NOMO-1 (cell line): ENCODE measurements around the gene PCDHA1.

ENCODE experiments used
- DNase-seq, 2 experiments: peaks; one replicate each; lab custom pipeline; 2025; ENCODE audit not compliant: unreplicated experiment in 2 of 2; lab: John Stamatoyannopoulos, UW

The PCDHA1 gene

GRCh38 chr5:141032626-141033025, 246.7 kb downstream of the PCDHA1 start:
- DNase-seq: no peak

GRCh38 chr5:141039061-141039460, 253.1 kb downstream of the PCDHA1 start:
- no peak for DNase-seq

GRCh38 chr5:141039517-141039916, 253.6 kb downstream of the PCDHA1 start:
- no peak for DNase-seq

- no peak for DNase-seq
These were observed 254.3 kb downstream of the PCDHA1 start for GRCh38 chr5:141040093-141040770.

GRCh38 chr5:141040771-141041426, 255.0 kb downstream of the PCDHA1 start:
- DNase-seq: peak; percentile 21 to 29

GRCh38 chr5:141041427-141041785, 255.5 kb downstream of the PCDHA1 start:
- no peak for DNase-seq

GRCh38 chr5:141042555-141042954, 256.6 kb downstream of the PCDHA1 start:
- DNase-seq: no peak

- no peak for DNase-seq
These were observed 264.9 kb downstream of the PCDHA1 start, which contains the start of gene PCDHB1 for GRCh38 chr5:141050622-141051520. Gene PCDHB1, plus strand, starts transcription at chr5:141051374. Its CDS starts 97 bp downstream, at chr5:141051471.

GRCh38 chr5:141051521-141051866, 265.6 kb downstream of the PCDHA1 start:
- no peak for DNase-seq
